CD4-positive, CD25-positive, alpha-beta regulatory T cell (primary cell): ENCODE measurements around the gene RLN1. TPM values are rescaled to one million over a fixed set of nuclear protein-coding genes. Genes with fewer than 3 reads are reported as not detected.

ENCODE experiments used
- ATAC-seq, 2 donors: fragments of 150-1000 bp; cut with Tn5 transposase; one replicate each; pipeline ENCODE4 v1.10.0; 2021; ENCODE audit warnings: low read depth in 2 of 2, moderate number of reproducible peaks in 2 of 2, moderate library complexity in 1 of 2
- DNase-seq, 3 donors: peaks; one replicate each; pipeline versions ENCODE4 v3.0.0 to v3.0.0-alpha.2; 2012 to 2022; ENCODE audit warnings: mixed read lengths in 1 of 3
- H3K27ac ChIP-seq: one replicate; pipeline ENCODE4 v1.7.0; 2013; ENCODE audit warnings: mild to moderate bottlenecking, low read length; ENCODE audit not compliant: insufficient read depth, poor library complexity, severe bottlenecking
- H3K27me3 ChIP-seq: one replicate; pipeline ENCODE4 v1.7.0; 2013; ENCODE audit warnings: low read length; ENCODE audit not compliant: control insufficient read depth, insufficient read depth
- H3K36me3 ChIP-seq: one replicate; pipeline ENCODE4 v1.7.0; 2013; ENCODE audit warnings: mild to moderate bottlenecking, low read length, moderate library complexity; ENCODE audit not compliant: control insufficient read depth, insufficient read depth
- H3K4me1 ChIP-seq: 2 replicates; pipeline ENCODE4 v1.7.0; 2013; ENCODE audit warnings: mild to moderate bottlenecking, low read length; ENCODE audit not compliant: insufficient read depth, control insufficient read depth, poor library complexity, severe bottlenecking
- H3K4me3 ChIP-seq: one replicate; pipeline ENCODE4 v1.7.0; 2013; ENCODE audit warnings: low read depth, mild to moderate bottlenecking, low read length, moderate library complexity
- H3K9me3 ChIP-seq, 2 experiments: 1 replicate in 1 of 2; 2 replicates in 1 of 2; pipeline ENCODE4 v1.7.0; 2013; ENCODE audit warnings: low read length in 2 of 2, mild to moderate bottlenecking in 1 of 2, moderate library complexity in 1 of 2; ENCODE audit not compliant: control insufficient read depth in 2 of 2
- H3K27ac Mint-ChIP-seq, 3 donors: one replicate each; pipeline ENCODE4 v1.8.0; 2020 to 2022; ENCODE audit warnings: mild to moderate bottlenecking in 3 of 3, mixed read lengths in 3 of 3, moderate library complexity in 2 of 3
- H3K27me3 Mint-ChIP-seq: one replicate; pipeline ENCODE4 v1.8.0; 2022; ENCODE audit warnings: mild to moderate bottlenecking, mixed read lengths
- H3K36me3 Mint-ChIP-seq: one replicate; pipeline ENCODE4 v1.8.0; 2020; ENCODE audit warnings: mixed read lengths
- H3K4me1 Mint-ChIP-seq, 4 donors: one replicate each; pipeline ENCODE4 v1.8.0; 2020 to 2022; ENCODE audit warnings: mixed read lengths in 4 of 4, mild to moderate bottlenecking in 1 of 4
- H3K4me3 Mint-ChIP-seq, 4 donors: one replicate each; pipeline ENCODE4 v1.8.0; 2020 to 2022; ENCODE audit warnings: mild to moderate bottlenecking in 4 of 4, mixed read lengths in 4 of 4, moderate library complexity in 3 of 4
- H3K9me3 Mint-ChIP-seq, 7 donors: one replicate each; pipeline ENCODE4 v1.8.0; 2020 to 2022; ENCODE audit warnings: mixed read lengths in 7 of 7, mild to moderate bottlenecking in 3 of 7, moderate library complexity in 2 of 7
- polyA plus RNA-seq, 4 donors: library from polyadenylated mRNA; unstranded; fragments of 300-500 nt; fragmentation: Illumina TruSeq; gene quantifications; one replicate each; pipeline ENCODE4 v1.2.3, GENCODE V29; 2021
- total RNA-seq: library from RNA; stranded (reverse); gene quantifications from one replicate; pipeline ENCODE4 v1.2.3, GENCODE V29; 2022

Gene RLN1
- total and polyA plus RNA-seq, 5 donors from 2014 or later, result 0.79 to 3.2 (median 2.6) TPM

GRCh38 chr9:5364294-5365024, 24.8 kb upstream of the RLN1 start:
- Histone ChIP-seq H3K4me1 (no peaks in the 10 kb centered on the region), H3K4me3 (no peak overlapping the region), H3K27ac (no peak overlapping the region), H3K9me3 (peaks cover 0 to 5% of the 10 kb centered on the region in 2 experiments), H3K27me3 (no peaks in the 10 kb centered on the region), H3K36me3 (peaks cover 12% of the 10 kb centered on the region)
- Mint-ChIP-seq H3K4me3 (no peak overlapping the region), H3K9me3 (peaks cover 0 to 6% (median 2%) of the 10 kb centered on the region in 7 donors), H3K36me3 (peaks cover 22% of the 10 kb centered on the region), H3K27ac (peak overlapping the region in 1 of 3 donors; percentile 53), H3K27me3 (no peaks in the 10 kb centered on the region), H3K4me1 (peaks cover 0 to 10% (median 3%) of the 10 kb centered on the region in 4 donors)
- DNase-seq (peak in 1 of 3 donors; percentile 12), ATAC-seq (no peak)

- no peak overlapping the region for H3K27ac ChIP-seq
- no peaks in the 10 kb centered on the region for H3K27me3 Mint-ChIP-seq
- ATAC-seq (no peak), DNase-seq (no peak)
- H3K4me3 Mint-ChIP-seq, result no peak overlapping the region
- H3K36me3 Mint-ChIP-seq, result peaks cover 32% of the 10 kb centered on the region
- H3K9me3 ChIP-seq, result no peaks in the 10 kb centered on the region
- H3K27ac Mint-ChIP-seq, result no peak overlapping the region
- H3K4me3 ChIP-seq, result no peak overlapping the region
- no peaks in the 10 kb centered on the region for H3K4me1 ChIP-seq
- H3K27me3 ChIP-seq, result no peaks in the 10 kb centered on the region
- H3K4me1 Mint-ChIP-seq, result peaks cover 0 to 3% (median 1%) of the 10 kb centered on the region in 4 donors
- peaks cover 0 to 2% (median 0%) of the 10 kb centered on the region in 7 donors for H3K9me3 Mint-ChIP-seq
- H3K36me3 ChIP-seq, result peaks cover 24% of the 10 kb centered on the region
Measured at GRCh38 chr9:5361326-5362010, 21.8 kb upstream of the RLN1 start.

GRCh38 chr9:5360341-5360740, 20.7 kb upstream of the RLN1 start:
- H3K9me3 Mint-ChIP-seq, result peaks cover 0 to 2% (median 0%) of the 10 kb centered on the region in 7 donors
- Histone ChIP-seq H3K4me1 (no peaks in the 10 kb centered on the region), H3K27me3 (no peaks in the 10 kb centered on the region), H3K36me3 (peaks cover 24% of the 10 kb centered on the region), H3K4me3 (no peak overlapping the region), H3K9me3 (no peaks in the 10 kb centered on the region), H3K27ac (no peak overlapping the region)
- no peak overlapping the region for H3K27ac Mint-ChIP-seq
- peaks cover 0 to 2% (median under 1%) of the 10 kb centered on the region in 4 donors for H3K4me1 Mint-ChIP-seq
- H3K36me3 Mint-ChIP-seq, result peaks cover 32% of the 10 kb centered on the region
- H3K27me3 Mint-ChIP-seq, result no peaks in the 10 kb centered on the region
- H3K4me3 Mint-ChIP-seq, result peak overlapping the region in 1 of 4 donors; percentile 21
- DNase-seq, result no peak
- ATAC-seq, result no peak

- Histone ChIP-seq H3K27me3 (no peaks in the 10 kb centered on the region), H3K27ac (no peak overlapping the region), H3K4me3 (no peak overlapping the region), H3K4me1 (peaks cover 8% of the 10 kb centered on the region), H3K36me3 (peaks cover 24% of the 10 kb centered on the region), H3K9me3 (no peaks in the 10 kb centered on the region)
- peaks cover 0 to 2% (median 0%) of the 10 kb centered on the region in 7 donors for H3K9me3 Mint-ChIP-seq
- H3K36me3 Mint-ChIP-seq, result peaks cover 24% of the 10 kb centered on the region
- no peak overlapping the region for H3K27ac Mint-ChIP-seq
- ATAC-seq, result no peak
- peaks cover 12 to 17% (median 15%) of the 10 kb centered on the region in 4 donors for H3K4me1 Mint-ChIP-seq
- DNase-seq, result no peak
- H3K4me3 Mint-ChIP-seq, result peak overlapping the region in 1 of 4 donors; percentile 7
- no peaks in the 10 kb centered on the region for H3K27me3 Mint-ChIP-seq
Measured at GRCh38 chr9:5357431-5358105, 17.9 kb upstream of the RLN1 start.

- no peaks in the 10 kb centered on the region for H3K27me3 Mint-ChIP-seq
- Histone ChIP-seq H3K4me3 (no peak overlapping the region), H3K9me3 (no peaks in the 10 kb centered on the region), H3K27ac (no peak overlapping the region), H3K4me1 (peaks cover 23% of the 10 kb centered on the region), H3K27me3 (no peaks in the 10 kb centered on the region), H3K36me3 (peaks cover 19% of the 10 kb centered on the region)
- no peak overlapping the region for H3K4me3 Mint-ChIP-seq
- peaks cover 19 to 34% (median 27%) of the 10 kb centered on the region in 4 donors for H3K4me1 Mint-ChIP-seq
- H3K27ac Mint-ChIP-seq, result peak overlapping the region in 2 of 3 donors; percentile 50 to 68
- H3K9me3 Mint-ChIP-seq, result peaks cover 0 to 2% (median 0%) of the 10 kb centered on the region in 7 donors
- ATAC-seq (no peak), DNase-seq (no peak)
- H3K36me3 Mint-ChIP-seq, result peaks cover 17% of the 10 kb centered on the region
Measured at GRCh38 chr9:5355817-5356216, 16.1 kb upstream of the RLN1 start.

GRCh38 chr9:5355226-5355625, 15.6 kb upstream of the RLN1 start:
- DNase-seq, result no peak
- Histone ChIP-seq H3K9me3 (no peaks in the 10 kb centered on the region), H3K27ac (no peak overlapping the region), H3K36me3 (peaks cover 15% of the 10 kb centered on the region), H3K4me3 (no peak overlapping the region), H3K27me3 (no peaks in the 10 kb centered on the region), H3K4me1 (peaks cover 23% of the 10 kb centered on the region)
- Mint-ChIP-seq H3K27me3 (no peaks in the 10 kb centered on the region), H3K27ac (no peak overlapping the region), H3K36me3 (peaks cover 16% of the 10 kb centered on the region), H3K9me3 (peaks cover 0 to 2% (median 0%) of the 10 kb centered on the region in 7 donors), H3K4me1 (peaks cover 19 to 40% (median 27%) of the 10 kb centered on the region in 4 donors), H3K4me3 (no peak overlapping the region)
- no peak for ATAC-seq

GRCh38 chr9:5354184-5354583, 14.5 kb upstream of the RLN1 start:
- Mint-ChIP-seq H3K4me1 (peaks cover 19 to 41% (median 27%) of the 10 kb centered on the region in 4 donors), H3K36me3 (peaks cover 20% of the 10 kb centered on the region), H3K27ac (peak overlapping the region; percentile 26 to 87 (median 30)), H3K9me3 (peaks cover 0 to 7% (median 4%) of the 10 kb centered on the region in 7 donors), H3K27me3 (no peaks in the 10 kb centered on the region), H3K4me3 (no peak overlapping the region)
- Histone ChIP-seq H3K27ac (no peak overlapping the region), H3K27me3 (no peaks in the 10 kb centered on the region), H3K4me1 (peaks cover 23% of the 10 kb centered on the region), H3K36me3 (peaks cover 12% of the 10 kb centered on the region), H3K9me3 (peaks cover 0 to under 1% of the 10 kb centered on the region in 2 experiments), H3K4me3 (no peak overlapping the region)
- DNase-seq (no peak), ATAC-seq (no peak)
